Measurements from ENCODE around the gene BCL2L2.

BCL2L2 gene

DNA sequence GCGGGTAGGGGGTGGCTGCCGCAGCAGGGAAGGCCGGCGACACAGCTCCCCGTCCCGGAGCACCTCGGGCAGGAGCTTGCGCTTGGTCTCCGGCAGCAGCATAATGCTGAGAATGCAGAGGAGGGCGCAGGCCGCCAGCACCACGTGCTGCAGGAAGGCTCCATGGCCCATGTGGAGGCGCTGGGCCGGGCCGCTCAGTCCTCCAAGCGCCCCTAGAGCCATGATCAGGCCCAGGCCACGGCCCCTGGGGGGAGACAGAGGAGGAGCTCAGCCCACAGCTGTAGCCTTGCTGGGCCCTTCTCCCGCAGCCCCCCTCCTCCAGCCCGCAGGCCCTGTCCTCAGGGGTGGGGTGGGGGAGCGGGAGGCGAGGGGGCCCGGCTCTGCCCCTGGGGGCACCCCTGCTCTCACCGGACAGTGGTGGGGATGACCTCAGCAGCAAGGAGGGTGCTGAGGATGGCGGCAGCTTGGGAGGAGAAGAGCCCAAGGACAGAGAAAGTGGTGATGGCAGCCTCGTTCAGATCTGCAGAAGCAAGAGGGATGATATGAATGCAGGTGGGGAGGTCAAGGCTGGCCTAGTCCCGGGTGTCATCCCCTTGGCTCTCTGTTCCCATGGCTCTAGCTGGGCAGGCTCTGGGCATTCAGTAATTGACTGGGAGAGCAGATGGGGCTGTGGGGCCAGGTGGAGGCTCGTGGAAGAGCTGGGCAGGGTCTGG lies 40.2 kb downstream of the BCL2L2 start:
- TF ChIP-seq, protein P1, sequence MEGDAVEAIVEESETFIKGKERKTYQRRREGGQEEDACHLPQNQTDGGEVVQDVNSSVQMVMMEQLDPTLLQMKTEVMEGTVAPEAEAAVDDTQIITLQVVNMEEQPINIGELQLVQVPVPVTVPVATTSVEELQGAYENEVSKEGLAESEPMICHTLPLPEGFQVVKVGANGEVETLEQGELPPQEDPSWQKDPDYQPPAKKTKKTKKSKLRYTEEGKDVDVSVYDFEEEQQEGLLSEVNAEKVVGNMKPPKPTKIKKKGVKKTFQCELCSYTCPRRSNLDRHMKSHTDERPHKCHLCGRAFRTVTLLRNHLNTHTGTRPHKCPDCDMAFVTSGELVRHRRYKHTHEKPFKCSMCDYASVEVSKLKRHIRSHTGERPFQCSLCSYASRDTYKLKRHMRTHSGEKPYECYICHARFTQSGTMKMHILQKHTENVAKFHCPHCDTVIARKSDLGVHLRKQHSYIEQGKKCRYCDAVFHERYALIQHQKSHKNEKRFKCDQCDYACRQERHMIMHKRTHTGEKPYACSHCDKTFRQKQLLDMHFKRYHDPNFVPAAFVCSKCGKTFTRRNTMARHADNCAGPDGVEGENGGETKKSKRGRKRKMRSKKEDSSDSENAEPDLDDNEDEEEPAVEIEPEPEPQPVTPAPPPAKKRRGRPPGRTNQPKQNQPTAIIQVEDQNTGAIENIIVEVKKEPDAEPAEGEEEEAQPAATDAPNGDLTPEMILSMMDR (IDR thresholded peaks at IDR 0.05; ENCODE audit: insufficient read depth, low read length, missing control alignments) = no peak
- DNase-seq (ENCODE audit: low read depth, low spot score) = no peak
- H3K4me3 ChIP-seq (ENCODE audit: low read depth, low read length) = no peak overlapping the region
- ChIA-PET POLR2A (interaction anchor here (0.7 kb wide), 1 partner anchor 8 kb away, joined by 3 read pairs; no protein-coding TSS in a partner anchor), CTCF (interaction anchor here (1.2 to 2.6 kb wide), 4 partner anchors 11 to 17 kb away, joined by 3 to 11 read pairs (median 7); no protein-coding TSS in a partner anchor)

DNA sequence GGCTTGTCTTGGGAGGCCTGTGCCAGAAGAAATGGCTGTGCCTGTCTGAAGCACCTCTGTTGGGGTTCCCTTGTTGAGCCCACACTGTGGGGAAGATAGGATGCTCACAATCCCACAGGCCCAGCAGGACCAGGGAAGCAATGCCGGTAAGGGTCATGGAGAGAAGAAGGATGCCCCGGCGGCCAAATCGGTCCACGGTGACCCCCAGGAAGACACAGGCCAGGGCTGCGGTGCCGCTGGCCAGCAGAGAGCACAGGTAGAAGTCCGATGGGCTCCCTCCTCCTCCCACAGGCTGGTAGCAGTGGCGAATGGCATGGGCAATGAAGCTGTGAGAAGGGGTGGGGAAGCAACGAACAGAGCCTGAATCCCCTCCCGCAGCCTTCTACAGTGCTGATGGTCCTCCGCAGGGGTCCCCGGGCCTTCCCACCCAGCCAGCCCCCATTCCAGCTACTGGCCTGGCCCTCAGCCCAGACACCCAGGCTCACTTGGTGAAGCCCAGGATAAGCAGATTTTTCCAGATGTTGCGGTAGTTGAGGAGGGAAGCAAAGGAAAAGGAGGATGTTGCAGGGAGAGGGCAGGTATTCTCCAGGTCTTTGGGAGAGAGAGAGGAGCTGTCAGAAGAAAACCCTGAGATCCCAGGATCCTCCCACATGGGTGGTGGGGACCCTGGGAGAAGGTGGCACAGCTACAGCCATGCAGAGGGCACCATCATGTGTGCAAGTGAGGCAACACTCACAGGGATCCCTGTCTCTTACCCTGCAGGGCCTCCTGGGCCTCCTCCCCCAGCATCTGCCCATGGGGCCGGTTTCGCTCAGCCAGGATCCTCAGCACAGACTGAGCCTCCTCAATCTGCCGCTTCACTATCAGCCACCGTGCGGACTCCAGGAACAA lies 41.0 kb downstream of the BCL2L2 start:
- TF ChIP-seq, protein P1 (IDR thresholded peaks at IDR 0.05; ENCODE audit: insufficient read depth, low read length, missing control alignments) = no peak
- ChIA-PET CTCF (interaction anchor here (1.2 kb wide), 1 partner anchor 11 kb away, joined by 3 read pairs; no protein-coding TSS in a partner anchor), POLR2A (interaction anchor here (0.7 kb wide), 1 partner anchor 391 kb away, joined by 3 read pairs; the partner anchor contains the start of gene HAUS4)
- no peak for DNase-seq (ENCODE audit: low read depth, low spot score)
- H3K4me3 ChIP-seq (ENCODE audit: low read depth, low read length) = no peak overlapping the region

DNA sequence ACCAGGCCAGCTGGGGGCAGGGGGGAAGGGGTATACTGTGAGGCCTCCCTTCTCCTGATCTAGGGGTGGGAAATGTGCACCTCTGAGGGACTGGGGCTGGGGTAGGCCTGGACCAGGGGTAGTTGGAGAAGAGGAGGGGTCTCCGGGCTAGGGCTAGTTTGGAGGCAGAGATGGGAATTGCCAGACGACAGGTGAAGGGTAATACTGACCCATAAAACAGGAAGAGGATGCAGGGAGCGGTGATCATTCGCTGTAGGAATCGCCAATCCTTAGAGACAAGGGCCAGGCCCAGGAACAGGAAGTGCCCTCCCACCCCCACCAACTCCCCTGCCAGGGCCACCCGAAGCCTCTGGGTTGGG lies 41.6 kb downstream of the BCL2L2 start:
- POLR2A ChIA-PET = interaction anchor here (0.7 kb wide), 1 partner anchor 391 kb away, joined by 3 read pairs; the partner anchor contains the start of gene HAUS4
- TF ChIP-seq, protein P1 (IDR thresholded peaks at IDR 0.05; ENCODE audit: insufficient read depth, low read length, missing control alignments) = no peak
- CTCF ChIA-PET = no interaction called here
- no peak for DNase-seq (ENCODE audit: low read depth, low spot score)
- H3K4me3 ChIP-seq (ENCODE audit: low read depth, low read length) = no peak overlapping the region

DNA sequence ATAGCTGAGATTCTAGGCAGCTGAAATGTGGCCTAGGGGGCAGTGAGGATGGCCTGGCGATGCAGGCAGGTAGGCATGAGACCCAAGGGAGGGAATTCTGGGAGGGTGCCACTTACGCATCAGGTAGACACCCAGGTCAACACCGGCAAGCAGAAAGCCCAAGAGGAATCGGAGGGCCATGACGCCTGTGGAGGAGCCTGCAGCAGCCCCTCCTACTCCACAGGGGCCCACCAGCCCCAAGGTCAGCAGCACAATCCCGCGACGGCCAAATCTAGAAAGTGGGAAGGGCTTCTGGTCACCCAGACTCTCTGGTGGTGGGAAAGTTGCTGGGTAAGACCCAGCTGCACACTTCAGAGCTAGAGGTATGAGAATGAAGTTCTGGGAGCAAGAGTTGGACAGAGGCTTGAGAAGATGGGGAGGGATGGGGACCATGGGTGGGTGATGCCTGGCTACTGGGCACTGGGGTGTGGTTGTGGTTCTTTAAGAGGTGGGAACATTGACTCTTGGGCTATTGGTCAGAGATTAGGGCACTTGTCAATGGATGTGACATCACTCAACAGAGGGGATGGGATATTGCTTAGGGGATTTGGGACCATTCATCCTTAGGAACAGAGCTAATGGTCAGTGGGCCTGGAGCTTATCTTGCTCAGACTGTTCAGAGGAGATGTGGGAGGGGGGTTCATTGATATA lies 42.7 kb downstream of the BCL2L2 start:
- DNase-seq (ENCODE audit: low read depth, low spot score) = no peak
- H3K4me3 ChIP-seq (ENCODE audit: low read depth, low read length) = no peak overlapping the region
- TF ChIP-seq, protein P1 (IDR thresholded peaks at IDR 0.05; ENCODE audit: insufficient read depth, low read length, missing control alignments) = no peak
- POLR2A ChIA-PET = no interaction called here
- CTCF ChIA-PET = interaction anchor here (0.7 kb wide), 1 partner anchor 31 kb away, joined by 3 read pairs; no protein-coding TSS in a partner anchor

DNA sequence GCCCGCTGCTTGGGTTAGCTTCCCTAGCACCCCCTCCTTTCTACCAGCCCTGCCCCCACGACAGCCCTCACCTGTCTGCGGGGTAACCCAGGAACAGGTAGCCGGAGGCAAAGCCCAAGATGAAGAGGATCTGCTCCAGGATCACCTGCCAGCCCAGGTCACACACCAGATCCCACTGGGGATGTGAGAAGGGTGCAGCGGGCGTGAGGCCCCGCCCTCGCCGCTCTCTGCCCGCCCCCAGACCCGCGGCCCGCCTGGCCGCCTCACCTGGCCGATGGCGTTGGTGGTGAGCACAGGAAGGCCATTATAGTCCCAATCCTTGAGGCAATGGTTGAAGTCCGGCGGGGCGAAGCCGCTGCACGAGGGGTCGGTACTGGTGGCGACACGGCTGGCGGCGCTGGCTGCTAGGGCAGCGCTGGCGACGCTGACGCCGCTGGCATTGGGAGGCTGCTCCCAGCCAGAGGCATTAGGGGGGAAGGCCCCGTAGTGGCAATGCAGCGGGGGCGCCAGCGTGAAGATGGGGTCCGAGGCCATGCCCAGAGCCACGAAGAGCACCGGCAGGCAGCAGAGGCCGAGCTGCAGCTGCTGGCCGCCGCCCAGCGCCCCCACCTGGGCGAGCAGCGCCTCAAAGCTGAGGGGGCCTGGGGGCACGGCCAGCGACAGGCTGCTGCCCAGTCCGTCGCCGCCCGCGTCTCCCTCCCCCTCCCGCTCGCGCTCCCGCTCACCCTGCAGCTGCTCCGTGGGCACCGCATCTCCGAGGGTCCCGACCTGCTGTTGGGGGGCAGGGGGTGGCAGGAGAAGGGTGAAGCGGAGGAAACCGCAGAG lies 45.3 kb downstream of the BCL2L2 start:
- DNase-seq (ENCODE audit: low read depth, low spot score) = no peak
- CTCF ChIA-PET = interaction anchor here (1.0 to 3.2 kb wide), 8 partner anchors 10 to 90 kb away, joined by 4 to 33 read pairs (median 6); no protein-coding TSS in a partner anchor
- POLR2A ChIA-PET = interaction anchor here (1.0 to 3.2 kb wide), 5 partner anchors 8 to 30 kb away, joined by 4 to 28 read pairs (median 10); partner anchors contain the start of gene PABPN1
- TF ChIP-seq, protein P1 (IDR thresholded peaks at IDR 0.05; ENCODE audit: insufficient read depth, low read length, missing control alignments) = peak; percentile 23
- H3K4me3 ChIP-seq (ENCODE audit: low read depth, low read length) = peak overlapping the region; percentile 87
